ENCODE results near the gene PLOD3. TPM values are rescaled to one million over a fixed set of nuclear protein-coding genes. Genes with fewer than 3 reads are reported as not detected.

The PLOD3 gene
- total RNA-seq, 1 experiment from 2014 or later: 112 TPM

DNA sequence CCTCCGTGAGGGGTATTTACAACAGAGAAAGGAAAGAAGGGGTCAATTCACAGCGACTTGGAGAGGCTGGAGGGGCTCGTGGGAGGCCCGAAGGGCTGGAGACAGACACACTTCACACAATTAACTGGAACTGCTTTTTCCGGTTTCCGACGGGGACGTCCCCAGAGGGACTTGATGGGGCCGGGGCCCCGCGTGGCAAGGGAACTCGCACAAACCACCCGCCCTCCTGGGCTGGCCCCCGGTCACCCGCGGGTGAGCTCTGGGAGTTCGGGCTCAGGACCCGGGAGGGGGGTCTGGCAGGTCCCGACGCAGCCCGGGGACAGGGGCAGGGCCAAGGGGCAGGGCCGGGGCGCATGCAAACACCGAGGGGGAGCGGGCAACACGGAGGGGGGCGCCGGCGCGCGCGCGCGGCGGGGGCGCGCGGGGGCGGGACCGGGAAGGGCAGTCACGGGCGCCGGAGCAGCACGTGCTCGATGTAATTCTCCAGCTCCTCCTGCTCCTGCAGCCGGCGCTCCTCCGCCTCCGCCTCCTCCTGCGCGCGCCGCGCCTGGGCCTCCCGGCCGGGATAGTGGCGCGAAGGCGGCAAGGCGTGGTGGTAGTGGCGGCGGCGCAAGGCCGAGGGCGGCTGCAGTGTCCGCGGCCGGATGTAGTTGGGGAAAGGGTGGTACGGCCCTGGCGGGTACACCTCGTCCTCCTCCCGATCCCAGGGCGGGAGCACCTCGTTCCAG lies 54.7 kb downstream of the PLOD3 start:
- peak overlapping the region; percentile 74 for H3K27ac Mint-ChIP-seq (ENCODE audit: unreplicated experiment)
- Histone ChIP-seq H3K36me3 (ENCODE audit: control insufficient read depth, insufficient read depth, low read length) (peaks cover 4% of the 10 kb centered on the region; the same call in 1 of the 2 replicates), H3K4me1 (peaks cover 29% of the 10 kb centered on the region), H3K4me3 (ENCODE audit: low read depth, low read length) (peak overlapping the region; percentile 63), H3K27me3 (replicated peaks; ENCODE audit: control insufficient read depth, insufficient read depth, low read length) (no peaks in the 10 kb centered on the region; the same call in none of the 2 replicates), H3K9me3 (no peaks in the 10 kb centered on the region)
- peaks cover 17% of the 10 kb centered on the region for H3K27me3 Mint-ChIP-seq (ENCODE audit: insufficient read depth, unreplicated experiment)
- ChIA-PET POLR2A (interaction anchor here (1.2 kb wide), 1 partner anchor 19 kb away, joined by 7 read pairs; no protein-coding TSS in a partner anchor), CTCF (interaction anchor here (0.7 to 1.1 kb wide), 5 partner anchors 24 to 145 kb away, joined by 3 to 4 read pairs (median 3); no protein-coding TSS in a partner anchor)
- no TSS peak for BruUV-seq (replicated peaks)
- DNase-seq: peak; percentile 81 to 84
- peak overlapping the region; percentile 74 for H3K4me3 Mint-ChIP-seq (ENCODE audit: unreplicated experiment)
- TF ChIP-seq, protein P1, sequence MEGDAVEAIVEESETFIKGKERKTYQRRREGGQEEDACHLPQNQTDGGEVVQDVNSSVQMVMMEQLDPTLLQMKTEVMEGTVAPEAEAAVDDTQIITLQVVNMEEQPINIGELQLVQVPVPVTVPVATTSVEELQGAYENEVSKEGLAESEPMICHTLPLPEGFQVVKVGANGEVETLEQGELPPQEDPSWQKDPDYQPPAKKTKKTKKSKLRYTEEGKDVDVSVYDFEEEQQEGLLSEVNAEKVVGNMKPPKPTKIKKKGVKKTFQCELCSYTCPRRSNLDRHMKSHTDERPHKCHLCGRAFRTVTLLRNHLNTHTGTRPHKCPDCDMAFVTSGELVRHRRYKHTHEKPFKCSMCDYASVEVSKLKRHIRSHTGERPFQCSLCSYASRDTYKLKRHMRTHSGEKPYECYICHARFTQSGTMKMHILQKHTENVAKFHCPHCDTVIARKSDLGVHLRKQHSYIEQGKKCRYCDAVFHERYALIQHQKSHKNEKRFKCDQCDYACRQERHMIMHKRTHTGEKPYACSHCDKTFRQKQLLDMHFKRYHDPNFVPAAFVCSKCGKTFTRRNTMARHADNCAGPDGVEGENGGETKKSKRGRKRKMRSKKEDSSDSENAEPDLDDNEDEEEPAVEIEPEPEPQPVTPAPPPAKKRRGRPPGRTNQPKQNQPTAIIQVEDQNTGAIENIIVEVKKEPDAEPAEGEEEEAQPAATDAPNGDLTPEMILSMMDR (IDR thresholded peaks at IDR 0.05; ENCODE audit: insufficient read depth in 1 of 2, low read depth in 1 of 2, low read length in 1 of 2, severe bottlenecking in 1 of 2, unreplicated experiment in 1 of 2): no peak
- H3K9me3 Mint-ChIP-seq (ENCODE audit: unreplicated experiment): no peaks in the 10 kb centered on the region
- peaks cover 27% of the 10 kb centered on the region for H3K36me3 Mint-ChIP-seq (ENCODE audit: insufficient read depth, unreplicated experiment)
- intact Hi-C loops (cut with micrococcal nuclease; ENCODE audit: unreplicated experiment): loop anchor here (1.0 kb wide), 1 partner anchor 8 kb away; the partner anchor contains the start of gene AP1S1
- H3K4me1 Mint-ChIP-seq (ENCODE audit: low read depth, unreplicated experiment): peaks cover 16% of the 10 kb centered on the region

DNA sequence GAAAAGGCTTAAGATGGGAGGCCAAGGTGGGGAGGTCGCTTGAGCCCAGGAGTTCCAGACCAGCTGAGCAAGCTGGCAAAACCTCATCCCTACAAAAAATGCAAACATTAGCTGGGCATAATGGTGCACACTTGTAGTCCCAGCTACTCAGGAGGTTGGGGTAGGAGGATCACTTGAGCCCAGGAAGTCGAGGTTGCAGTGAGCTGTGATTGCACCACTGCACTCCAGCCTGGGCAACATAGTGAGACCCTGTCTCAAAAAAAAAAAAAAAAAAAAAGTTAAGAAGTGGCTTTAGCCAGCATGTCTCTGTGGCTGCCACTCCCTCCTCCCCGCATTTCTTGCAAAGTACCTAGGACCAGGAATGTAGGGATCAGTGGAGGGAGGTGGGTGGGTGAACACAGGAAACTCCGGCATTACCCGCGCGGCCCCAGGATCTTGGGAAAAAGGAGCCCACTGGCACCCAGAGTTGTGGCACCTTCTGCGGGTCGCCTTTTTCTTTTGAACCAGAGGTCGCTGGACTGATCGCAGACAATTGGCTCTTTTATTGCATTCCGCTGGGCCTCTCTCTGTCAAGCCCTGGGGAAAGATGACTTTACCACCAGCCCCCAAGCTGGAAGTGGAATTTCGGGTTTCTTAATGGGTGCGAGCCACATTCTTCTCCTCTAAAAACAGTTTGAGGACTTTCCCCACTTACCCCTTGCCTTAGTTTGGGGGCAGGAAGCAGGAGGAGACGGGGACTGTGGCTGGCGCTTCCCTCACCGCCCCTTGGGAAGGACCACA lies 55.5 kb downstream of the PLOD3 start:
- Mint-ChIP-seq H3K36me3 (ENCODE audit: insufficient read depth, unreplicated experiment) (peaks cover 35% of the 10 kb centered on the region), H3K27me3 (ENCODE audit: insufficient read depth, unreplicated experiment) (peaks cover 9% of the 10 kb centered on the region), H3K27ac (ENCODE audit: unreplicated experiment) (peak overlapping the region; percentile 74), H3K4me3 (ENCODE audit: unreplicated experiment) (peak overlapping the region; percentile 74), H3K9me3 (ENCODE audit: unreplicated experiment) (no peaks in the 10 kb centered on the region), H3K4me1 (ENCODE audit: low read depth, unreplicated experiment) (peaks cover 12% of the 10 kb centered on the region)
- H3K36me3 ChIP-seq (ENCODE audit: control insufficient read depth, insufficient read depth, low read length): peaks cover 4% of the 10 kb centered on the region; the same call in 1 of the 2 replicates
- TF ChIP-seq, protein P1 (IDR thresholded peaks at IDR 0.05; ENCODE audit: insufficient read depth in 1 of 2, low read depth in 1 of 2, low read length in 1 of 2, severe bottlenecking in 1 of 2, unreplicated experiment in 1 of 2): no peak
- BruUV-seq (replicated peaks): no TSS peak
- no peaks in the 10 kb centered on the region for H3K9me3 ChIP-seq
- H3K4me3 ChIP-seq (ENCODE audit: low read depth, low read length): peak overlapping the region; percentile 63
- POLR2A ChIA-PET: no interaction called here
- no peaks in the 10 kb centered on the region; the same call in 1 of the 2 replicates for H3K27me3 ChIP-seq (replicated peaks; ENCODE audit: control insufficient read depth, insufficient read depth, low read length)
- CTCF ChIA-PET: interaction anchor here (0.6 to 1.0 kb wide), 4 partner anchors 18 to 121 kb away, joined by 3 to 4 read pairs (median 4); no protein-coding TSS in a partner anchor
- intact Hi-C loops (cut with micrococcal nuclease; ENCODE audit: unreplicated experiment): no loop called here
- DNase-seq: peak in 1 of 2 experiments; percentile 50
- peaks cover 29% of the 10 kb centered on the region for H3K4me1 ChIP-seq

DNA sequence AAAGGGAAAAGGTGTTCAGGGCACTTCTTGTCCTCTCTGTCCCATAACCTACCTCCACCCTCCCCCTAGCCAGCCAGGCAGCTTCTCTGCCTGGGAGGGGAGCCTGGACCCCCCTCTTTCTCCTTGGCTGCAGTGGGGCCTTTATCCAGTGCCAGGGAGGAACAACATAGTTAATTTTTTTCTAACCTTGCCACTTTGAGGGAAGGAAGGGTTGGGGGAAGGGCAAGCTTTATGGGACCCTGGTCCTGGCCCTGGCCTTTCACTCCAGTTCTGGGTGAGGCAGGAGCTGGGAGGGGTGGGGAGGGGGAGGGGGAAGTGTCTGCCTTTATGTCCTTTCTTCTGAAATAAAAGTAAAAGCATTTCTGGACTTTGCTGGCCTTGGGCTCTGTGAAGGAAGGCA lies 56.5 kb downstream of the PLOD3 start:
- Histone ChIP-seq H3K4me1 (peaks cover 35% of the 10 kb centered on the region), H3K9me3 (no peaks in the 10 kb centered on the region), H3K36me3 (ENCODE audit: control insufficient read depth, insufficient read depth, low read length) (peaks cover 4% of the 10 kb centered on the region; the same call in 1 of the 2 replicates), H3K27me3 (replicated peaks; ENCODE audit: control insufficient read depth, insufficient read depth, low read length) (no peaks in the 10 kb centered on the region), H3K4me3 (ENCODE audit: low read depth, low read length) (no peak overlapping the region)
- no TSS peak for BruUV-seq (replicated peaks)
- CTCF ChIA-PET: interaction anchor here (0.6 to 0.7 kb wide), 2 partner anchors 10 to 122 kb away, joined by 3 read pairs; no protein-coding TSS in a partner anchor
- TF ChIP-seq, protein P1 (IDR thresholded peaks at IDR 0.05; ENCODE audit: insufficient read depth in 1 of 2, low read depth in 1 of 2, low read length in 1 of 2, severe bottlenecking in 1 of 2, unreplicated experiment in 1 of 2): no peak
- intact Hi-C loops (cut with micrococcal nuclease; ENCODE audit: unreplicated experiment): no loop called here
- H3K4me3 Mint-ChIP-seq (ENCODE audit: unreplicated experiment): no peak overlapping the region
- H3K36me3 Mint-ChIP-seq (ENCODE audit: insufficient read depth, unreplicated experiment): peaks cover 40% of the 10 kb centered on the region
- no peaks in the 10 kb centered on the region for H3K9me3 Mint-ChIP-seq (ENCODE audit: unreplicated experiment)
- peak overlapping the region; percentile 39 for H3K27ac Mint-ChIP-seq (ENCODE audit: unreplicated experiment)
- peaks cover 13% of the 10 kb centered on the region for H3K4me1 Mint-ChIP-seq (ENCODE audit: low read depth, unreplicated experiment)
- no peak for DNase-seq
- POLR2A ChIA-PET: no interaction called here
- H3K27me3 Mint-ChIP-seq (ENCODE audit: insufficient read depth, unreplicated experiment): peaks cover 5% of the 10 kb centered on the region

Data from Caco-2 (cell line).